Panc1 (cell line): ENCODE data around the gene ITGA3. TPM values are rescaled to one million over a fixed set of nuclear protein-coding genes. Genes with fewer than 3 reads are reported as not detected.

ENCODE experiments used
- ATAC-seq: fragments of 200-7000 bp; cut with Tn5 transposase; 2 replicates; pipeline ENCODE4 v1.9.1; 2020; ENCODE audit warnings: mild to moderate bottlenecking, moderate library complexity
- BruUV-seq: library from RNA; stranded (reverse); fragments of 400-500 nt; replicated peaks from 2 replicates; lab custom pipeline; 2021; lab: Mats Ljungman, UMichigan
- CTCF ChIA-PET: fragments of 300-600 bp; sonication (Branson Sonifier 250); formaldehyde crosslinking; loops from one replicate; lab custom pipeline; 2022; ENCODE audit warnings: antibody characterized with exemption; lab: Charles Lee
- POLR2A ChIA-PET: fragments of 300-600 bp; sonication (Branson Sonifier 250); formaldehyde crosslinking; loops from one replicate; lab custom pipeline; 2022; ENCODE audit warnings: antibody characterized with exemption; lab: Charles Lee
- DNase-seq: peaks from one replicate; pipeline ENCODE4 v3.0.0-alpha.2; 2010; ENCODE audit warnings: low read depth, low spot score
- H3K27ac ChIP-seq: 2 replicates; pipeline ENCODE4 v1.5.1; 2011; ENCODE audit warnings: mild to moderate bottlenecking, low read length, inconsistent platforms
- H3K27me3 ChIP-seq: fragments of 200-500 bp; sonication (Bioruptor generic); 2 replicates; pipeline ENCODE4 v1.6.0; 2014; ENCODE audit warnings: low read length, inconsistent platforms; ENCODE audit not compliant: control insufficient read depth, insufficient read depth
- H3K36me3 ChIP-seq: fragments of 200-500 bp; sonication (Bioruptor generic); 2 replicates; pipeline ENCODE4 v1.5.1; 2014; ENCODE audit warnings: inconsistent platforms, mild to moderate bottlenecking, low read length, moderate library complexity; ENCODE audit not compliant: control insufficient read depth, insufficient read depth
- H3K4me1 ChIP-seq: 2 replicates; pipeline ENCODE4 v1.5.1; 2011; ENCODE audit warnings: inconsistent platforms, mild to moderate bottlenecking, low read length, moderate library complexity; ENCODE audit not compliant: control insufficient read depth, insufficient read depth
- H3K4me3 ChIP-seq, 2 experiments: 2 replicates each; pipeline ENCODE4 v1.5.1; 2011 to 2012; ENCODE audit warnings: low read depth in 2 of 2, low read length in 2 of 2, mild to moderate bottlenecking in 2 of 2, inconsistent platforms in 1 of 2, moderate library complexity in 1 of 2
- H3K9me3 ChIP-seq: fragments of 200-500 bp; sonication (Bioruptor generic); 2 replicates; pipeline ENCODE4 v1.5.1; 2014; ENCODE audit warnings: low read depth, mild to moderate bottlenecking, inconsistent platforms, low read length, moderate library complexity; ENCODE audit not compliant: control insufficient read depth, insufficient read depth
- POLR2AphosphoS5 ChIP-seq: IDR thresholded peaks from 2 replicates; pipeline ENCODE4 v1.6.1; 2012; ENCODE audit warnings: mild to moderate bottlenecking, low read depth, low read length, moderate library complexity
- SIN3A ChIP-seq: IDR thresholded peaks from 2 replicates; pipeline ENCODE4 v1.6.1; 2012; ENCODE audit warnings: low read depth, mild to moderate bottlenecking, low read length, moderate library complexity, borderline replicate concordance; ENCODE audit not compliant: insufficient read depth
- TCF7L2 ChIP-seq: IDR thresholded peaks from 2 replicates; pipeline ENCODE4 v1.6.1; 2011; ENCODE audit warnings: mild to moderate bottlenecking, low read depth, low read length, inconsistent platforms
- in situ Hi-C: cut with HindIII; loops from 2 replicates; pipeline ENCODE4 v1.10.0; 2016; ENCODE audit warnings: low sequenced_read_pairs, low pct_unique_long_range_greater_than_20kb
- intact Hi-C: fragments of 100-400 bp; cut with micrococcal nuclease; formaldehyde crosslinking; loops from one replicate; pipeline ENCODE4 v1.10.0; 2022; ENCODE audit not compliant: unreplicated experiment
- total RNA-seq: library from RNA; stranded (reverse); gene quantifications from one replicate; pipeline ENCODE4 v1.2.1, GENCODE V29; 2021; ENCODE audit not compliant: unreplicated experiment
- TF ChIP-seq, protein P1 (sequence below): fragments of 450-650 bp; IDR thresholded peaks from 2 replicates; pipeline ENCODE4 v1.5.1; 2017; ENCODE audit warnings: mild to moderate bottlenecking
- TF ChIP-seq, protein P2 (sequence below), 2 experiments: IDR thresholded peaks; 2 replicates each; pipeline ENCODE4 v1.6.1; 2011 to 2012; ENCODE audit warnings: low read depth in 2 of 2, control low read depth in 1 of 2, low read length in 1 of 2, mild to moderate bottlenecking in 1 of 2, moderate library complexity in 1 of 2; ENCODE audit not compliant: insufficient read depth in 1 of 2

ITGA3 gene
- total RNA-seq, 1 experiment from 2014 or later: 439 TPM

DNA sequence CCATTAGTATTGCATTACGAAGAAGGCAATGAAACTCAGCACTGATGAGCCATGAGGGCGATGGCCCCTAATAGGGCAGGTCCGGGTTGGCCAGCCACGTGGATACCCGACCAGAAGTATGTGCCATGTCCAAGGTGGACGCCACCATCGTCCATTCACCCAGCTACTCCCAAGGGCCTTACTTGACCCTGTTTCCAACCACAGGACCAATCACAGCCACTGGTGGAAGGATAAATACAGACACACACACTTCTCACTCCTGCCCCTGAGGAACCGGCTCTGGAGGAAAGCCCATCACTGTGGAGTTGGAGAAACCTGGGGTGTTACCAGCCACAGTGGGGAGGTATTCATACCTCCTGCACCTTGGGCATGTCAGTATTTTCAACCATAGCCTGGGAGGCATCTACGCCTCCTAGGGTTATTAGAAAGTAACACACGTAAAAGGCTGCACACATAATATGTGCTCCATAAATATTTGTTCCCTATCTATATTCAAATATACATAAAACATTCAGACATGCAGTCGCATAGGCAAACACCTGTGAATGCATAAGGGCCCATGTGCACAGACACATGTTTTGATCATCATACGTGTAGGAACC lies 5.4 kb upstream of the ITGA3 start:
- DNase-seq (no peak), ATAC-seq (peak; percentile 8)
- no TSS peak for BruUV-seq
- Histone ChIP-seq H3K36me3 (no peaks in the 10 kb centered on the region), H3K27me3 (no peaks in the 10 kb centered on the region), H3K4me3 (no peak overlapping the region), H3K4me1 (peaks cover 82% of the 10 kb centered on the region), H3K27ac (peak overlapping the region; percentile 99), H3K9me3 (no peaks in the 10 kb centered on the region)
- ChIA-PET POLR2A (no interaction called here), CTCF (no interaction called here)
- intact Hi-C loops: no loop called here
- in situ Hi-C loops: no loop called here
- TF ChIP-seq POLR2AphosphoS5 (no peak), SIN3A (no peak), TCF7L2 (no peak)
- TF ChIP-seq, protein P1, sequence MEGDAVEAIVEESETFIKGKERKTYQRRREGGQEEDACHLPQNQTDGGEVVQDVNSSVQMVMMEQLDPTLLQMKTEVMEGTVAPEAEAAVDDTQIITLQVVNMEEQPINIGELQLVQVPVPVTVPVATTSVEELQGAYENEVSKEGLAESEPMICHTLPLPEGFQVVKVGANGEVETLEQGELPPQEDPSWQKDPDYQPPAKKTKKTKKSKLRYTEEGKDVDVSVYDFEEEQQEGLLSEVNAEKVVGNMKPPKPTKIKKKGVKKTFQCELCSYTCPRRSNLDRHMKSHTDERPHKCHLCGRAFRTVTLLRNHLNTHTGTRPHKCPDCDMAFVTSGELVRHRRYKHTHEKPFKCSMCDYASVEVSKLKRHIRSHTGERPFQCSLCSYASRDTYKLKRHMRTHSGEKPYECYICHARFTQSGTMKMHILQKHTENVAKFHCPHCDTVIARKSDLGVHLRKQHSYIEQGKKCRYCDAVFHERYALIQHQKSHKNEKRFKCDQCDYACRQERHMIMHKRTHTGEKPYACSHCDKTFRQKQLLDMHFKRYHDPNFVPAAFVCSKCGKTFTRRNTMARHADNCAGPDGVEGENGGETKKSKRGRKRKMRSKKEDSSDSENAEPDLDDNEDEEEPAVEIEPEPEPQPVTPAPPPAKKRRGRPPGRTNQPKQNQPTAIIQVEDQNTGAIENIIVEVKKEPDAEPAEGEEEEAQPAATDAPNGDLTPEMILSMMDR: no peak
- TF ChIP-seq, protein P2, sequence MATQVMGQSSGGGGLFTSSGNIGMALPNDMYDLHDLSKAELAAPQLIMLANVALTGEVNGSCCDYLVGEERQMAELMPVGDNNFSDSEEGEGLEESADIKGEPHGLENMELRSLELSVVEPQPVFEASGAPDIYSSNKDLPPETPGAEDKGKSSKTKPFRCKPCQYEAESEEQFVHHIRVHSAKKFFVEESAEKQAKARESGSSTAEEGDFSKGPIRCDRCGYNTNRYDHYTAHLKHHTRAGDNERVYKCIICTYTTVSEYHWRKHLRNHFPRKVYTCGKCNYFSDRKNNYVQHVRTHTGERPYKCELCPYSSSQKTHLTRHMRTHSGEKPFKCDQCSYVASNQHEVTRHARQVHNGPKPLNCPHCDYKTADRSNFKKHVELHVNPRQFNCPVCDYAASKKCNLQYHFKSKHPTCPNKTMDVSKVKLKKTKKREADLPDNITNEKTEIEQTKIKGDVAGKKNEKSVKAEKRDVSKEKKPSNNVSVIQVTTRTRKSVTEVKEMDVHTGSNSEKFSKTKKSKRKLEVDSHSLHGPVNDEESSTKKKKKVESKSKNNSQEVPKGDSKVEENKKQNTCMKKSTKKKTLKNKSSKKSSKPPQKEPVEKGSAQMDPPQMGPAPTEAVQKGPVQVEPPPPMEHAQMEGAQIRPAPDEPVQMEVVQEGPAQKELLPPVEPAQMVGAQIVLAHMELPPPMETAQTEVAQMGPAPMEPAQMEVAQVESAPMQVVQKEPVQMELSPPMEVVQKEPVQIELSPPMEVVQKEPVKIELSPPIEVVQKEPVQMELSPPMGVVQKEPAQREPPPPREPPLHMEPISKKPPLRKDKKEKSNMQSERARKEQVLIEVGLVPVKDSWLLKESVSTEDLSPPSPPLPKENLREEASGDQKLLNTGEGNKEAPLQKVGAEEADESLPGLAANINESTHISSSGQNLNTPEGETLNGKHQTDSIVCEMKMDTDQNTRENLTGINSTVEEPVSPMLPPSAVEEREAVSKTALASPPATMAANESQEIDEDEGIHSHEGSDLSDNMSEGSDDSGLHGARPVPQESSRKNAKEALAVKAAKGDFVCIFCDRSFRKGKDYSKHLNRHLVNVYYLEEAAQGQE (IDR thresholded peaks at IDR 0.05; ENCODE audit: insufficient read depth in 1 of 2, low read depth in 2 of 2, low read length in 1 of 2): no peak

DNA sequence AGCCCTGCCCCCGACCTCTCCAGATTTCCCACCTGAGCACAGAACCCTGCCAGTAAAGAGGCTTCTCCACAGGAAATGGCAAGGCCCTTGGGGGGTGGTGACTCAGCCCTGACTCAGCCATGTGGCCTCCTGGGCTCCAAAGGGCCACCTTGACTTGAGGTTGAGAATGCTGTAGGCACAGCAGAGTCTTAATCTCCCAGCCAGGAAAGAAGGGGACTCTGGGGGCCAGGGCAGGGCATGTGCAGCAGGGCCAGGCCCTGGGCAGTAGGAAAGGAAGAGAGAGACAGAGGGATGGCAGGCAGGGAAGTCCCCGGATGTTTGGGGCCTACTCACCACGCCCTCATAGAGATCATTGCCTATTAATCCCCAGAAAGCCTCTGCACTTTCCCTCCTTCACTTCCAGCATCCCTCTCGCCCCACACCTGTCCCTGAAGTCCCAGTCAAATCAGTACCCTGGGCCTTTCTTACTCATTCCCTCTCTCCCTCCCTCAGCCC lies 4.8 kb upstream of the ITGA3 start:
- peak overlapping the region; percentile 99 for H3K27ac ChIP-seq
- in situ Hi-C loops: no loop called here
- H3K4me3 ChIP-seq: no peak overlapping the region
- peaks cover 81% of the 10 kb centered on the region for H3K4me1 ChIP-seq
- peak; percentile 85 for DNase-seq
- POLR2A ChIA-PET: no interaction called here
- intact Hi-C loops: no loop called here
- H3K36me3 ChIP-seq: no peaks in the 10 kb centered on the region; the same call in 1 of the 2 replicates
- CTCF ChIA-PET: no interaction called here
- TF ChIP-seq TCF7L2 (no peak; the same call in 1 of the 2 replicates), POLR2AphosphoS5 (peak; percentile 81)
- ATAC-seq: peak; percentile 74
- H3K27me3 ChIP-seq: no peaks in the 10 kb centered on the region
- BruUV-seq: no TSS peak
- H3K9me3 ChIP-seq: no peaks in the 10 kb centered on the region

DNA sequence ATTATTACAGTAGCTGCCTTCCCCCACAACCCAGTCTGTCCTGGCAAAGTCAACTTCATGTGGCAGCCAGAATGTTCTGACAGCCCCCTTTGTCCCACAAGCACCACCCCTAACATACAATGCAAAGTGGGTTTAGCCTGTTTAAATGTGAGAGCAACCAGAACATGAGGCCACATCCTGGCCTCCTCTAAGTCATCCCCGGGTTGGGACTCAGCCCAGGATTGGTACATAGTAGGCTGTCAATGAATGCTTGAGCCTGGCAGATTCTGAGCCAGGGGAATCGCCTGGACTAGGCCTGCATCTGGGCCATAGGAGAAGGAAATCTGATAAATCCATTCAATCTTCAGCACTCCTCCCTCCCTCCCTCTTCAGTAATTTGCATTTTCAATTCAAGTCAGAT lies 4.3 kb upstream of the ITGA3 start:
- TF ChIP-seq SIN3A (no peak), POLR2AphosphoS5 (no peak), TCF7L2 (no peak)
- TF ChIP-seq, protein P1: no peak
- TF ChIP-seq, protein P2 (IDR thresholded peaks at IDR 0.05; ENCODE audit: insufficient read depth in 1 of 2, low read depth in 2 of 2, low read length in 1 of 2): no peak
- ATAC-seq: no peak
- peaks cover 76% of the 10 kb centered on the region for H3K4me1 ChIP-seq
- H3K9me3 ChIP-seq: no peaks in the 10 kb centered on the region
- POLR2A ChIA-PET: interaction anchor here (0.6 kb wide), 1 partner anchor 8 kb away, joined by 6 read pairs; no protein-coding TSS in a partner anchor
- DNase-seq: no peak
- no peak overlapping the region for H3K4me3 ChIP-seq
- in situ Hi-C loops (no loop called here), intact Hi-C loops (no loop called here)
- H3K27ac ChIP-seq: peak overlapping the region; percentile 99
- CTCF ChIA-PET: no interaction called here
- peaks cover under 1% of the 10 kb centered on the region; the same call in 1 of the 2 replicates for H3K36me3 ChIP-seq
- H3K27me3 ChIP-seq: no peaks in the 10 kb centered on the region
- no TSS peak for BruUV-seq
